Testis (tissue), 3 donors: ENCODE measurements around the gene ZNRF3. TPM values are rescaled to one million over a fixed set of nuclear protein-coding genes. Genes with fewer than 3 reads are reported as not detected.

Experiments
- DNase-seq: peaks from one replicate; pipeline ENCODE4 v3.0.0-alpha.2; 2019
- H3K27ac ChIP-seq, 2 donors: fragments of 200-600 bp; sonication (generic); one replicate each; pipeline ENCODE4 v1.5.1; 2019
- H3K27me3 ChIP-seq: fragments of 200-600 bp; sonication (generic); one replicate; pipeline ENCODE4 v1.5.1; 2019
- H3K36me3 ChIP-seq: fragments of 200-600 bp; sonication (generic); one replicate; pipeline ENCODE4 v1.5.1; 2017; ENCODE audit warnings: low read depth; ENCODE audit errors: missing control alignments
- H3K4me1 ChIP-seq: fragments of 200-600 bp; sonication (generic); one replicate; pipeline ENCODE4 v1.5.1; 2019
- H3K4me3 ChIP-seq, 2 donors: fragments of 200-600 bp; sonication (generic); one replicate each; pipeline ENCODE4 v1.5.1; 2017 to 2019
- H3K9me3 ChIP-seq: fragments of 200-600 bp; sonication (generic); one replicate; pipeline ENCODE4 v1.5.1; 2017
- POLR2A ChIP-seq: fragments of 450-650 bp; IDR thresholded peaks from one replicate; pipeline ENCODE4 v1.6.1; 2017; ENCODE audit warnings: antibody characterized with exemption, mild to moderate bottlenecking, moderate library complexity
- WGBS, 2 donors: methylation state at CpG; one replicate each; pipeline ENCODE4 v1.1.5; 2018; 5-methylcytosine and 5-hydroxymethylcytosine counted together
- intact Hi-C: fragments of 100-400 bp; cut with DNase I; formaldehyde crosslinking; loops from one replicate; pipeline ENCODE4 v1.15.1; 2023; ENCODE audit warnings: low total_unique reads
- polyA plus RNA-seq: library from polyadenylated mRNA; stranded (reverse); fragments of 350-450 nt; fragmentation: Illumina TruSeq; extraction: RNeasy Lipid Tissue Mini Kit (QIAGEN cat#74804); gene quantifications from one replicate; pipeline ENCODE4 v1.2.3, GENCODE V29; 2014; ENCODE audit warnings: low read depth, low replicate concordance; ENCODE audit not compliant: insufficient read depth
- total RNA-seq, 2 donors: library from RNA; depleted of rRNA; stranded (reverse); fragments of >200 nt; gene quantifications; one replicate each; pipeline ENCODE4 v1.2.3, GENCODE V29; 2016
- TF ChIP-seq, protein P1 (sequence below), 3 experiments: fragments of 450-650 bp in 2 of 3; fragments of 200-600 bp in 1 of 3; sonication (generic) in 1 of 3; IDR thresholded peaks; one replicate each; pipeline ENCODE4 v1.5.1; 2016 to 2019; ENCODE audit warnings: antibody characterized with exemption in 3 of 3, mild to moderate bottlenecking in 2 of 3, moderate library complexity in 1 of 3

ZNRF3 gene
- total and polyA plus RNA-seq, 3 donors from 2014 or later: 13.9 to 44.5 (median 32.2) TPM

DNA sequence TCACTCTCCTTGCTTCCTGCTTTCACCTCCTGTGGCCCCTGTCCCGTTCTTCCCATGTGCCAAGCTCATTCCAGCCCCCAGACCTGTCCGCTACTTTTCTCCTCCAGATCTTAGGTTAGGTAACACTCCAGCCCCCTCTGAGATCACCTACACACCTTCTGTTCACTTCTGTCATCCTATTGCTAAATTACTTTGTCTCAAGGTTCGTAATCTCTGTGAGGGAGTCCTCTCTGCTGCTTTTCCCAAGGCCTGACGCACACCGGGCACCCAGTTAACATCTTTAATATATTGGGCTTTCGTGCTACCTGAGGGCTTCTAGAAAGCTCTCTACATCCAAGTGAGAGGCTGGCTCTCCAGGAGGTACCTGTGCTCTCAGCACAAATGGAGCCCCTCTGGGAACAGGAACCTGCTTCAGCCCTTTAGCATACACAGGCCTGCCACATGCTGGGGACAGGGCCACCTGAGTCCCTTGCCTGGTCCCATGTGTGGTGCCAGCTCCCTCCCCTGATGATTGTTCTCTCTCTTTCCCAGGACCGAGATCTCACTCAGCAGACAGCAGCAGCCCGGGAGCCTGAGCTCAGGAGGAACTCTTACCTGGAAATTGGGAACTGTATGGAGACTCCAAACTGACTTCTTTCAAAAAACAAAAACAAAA is 169.8 kb downstream of the ZNRF3 start:
- intact Hi-C loops: no loop called here
- 93 to 96% methylated on average over 8 of the region's 8 CpGs for WGBS, 2 donors

DNA sequence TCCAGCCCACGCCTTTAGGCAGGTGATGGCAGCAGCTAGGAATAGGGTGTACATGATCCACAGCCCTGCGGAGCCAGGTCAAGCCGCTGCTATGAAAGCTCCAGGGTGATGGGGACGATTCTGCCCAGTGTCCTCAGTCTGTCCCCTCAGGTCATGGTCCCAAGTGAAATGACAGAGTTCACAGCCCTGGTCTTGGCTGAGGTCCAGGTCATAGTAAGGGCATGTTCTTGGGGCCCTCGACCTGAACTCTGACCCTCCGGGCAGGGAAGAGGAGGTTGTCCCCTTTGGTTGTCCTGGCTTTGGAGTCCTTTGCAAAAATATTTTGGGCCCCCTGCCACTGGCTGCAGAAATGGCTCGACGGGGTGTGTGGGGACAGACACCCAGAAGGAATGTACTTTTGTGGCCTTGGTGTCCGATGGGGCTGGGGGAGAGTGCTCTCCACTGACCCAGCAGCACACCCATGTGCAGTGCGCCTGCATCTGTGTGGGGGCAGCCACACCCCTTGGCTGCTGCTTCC is 170.9 kb downstream of the ZNRF3 start:
- H3K27ac ChIP-seq: no peak overlapping the region
- H3K9me3 ChIP-seq: no peaks in the 10 kb centered on the region
- no peaks in the 10 kb centered on the region for H3K36me3 ChIP-seq
- DNase-seq: no peak
- H3K27me3 ChIP-seq: no peaks in the 10 kb centered on the region
- TF ChIP-seq, protein P1, sequence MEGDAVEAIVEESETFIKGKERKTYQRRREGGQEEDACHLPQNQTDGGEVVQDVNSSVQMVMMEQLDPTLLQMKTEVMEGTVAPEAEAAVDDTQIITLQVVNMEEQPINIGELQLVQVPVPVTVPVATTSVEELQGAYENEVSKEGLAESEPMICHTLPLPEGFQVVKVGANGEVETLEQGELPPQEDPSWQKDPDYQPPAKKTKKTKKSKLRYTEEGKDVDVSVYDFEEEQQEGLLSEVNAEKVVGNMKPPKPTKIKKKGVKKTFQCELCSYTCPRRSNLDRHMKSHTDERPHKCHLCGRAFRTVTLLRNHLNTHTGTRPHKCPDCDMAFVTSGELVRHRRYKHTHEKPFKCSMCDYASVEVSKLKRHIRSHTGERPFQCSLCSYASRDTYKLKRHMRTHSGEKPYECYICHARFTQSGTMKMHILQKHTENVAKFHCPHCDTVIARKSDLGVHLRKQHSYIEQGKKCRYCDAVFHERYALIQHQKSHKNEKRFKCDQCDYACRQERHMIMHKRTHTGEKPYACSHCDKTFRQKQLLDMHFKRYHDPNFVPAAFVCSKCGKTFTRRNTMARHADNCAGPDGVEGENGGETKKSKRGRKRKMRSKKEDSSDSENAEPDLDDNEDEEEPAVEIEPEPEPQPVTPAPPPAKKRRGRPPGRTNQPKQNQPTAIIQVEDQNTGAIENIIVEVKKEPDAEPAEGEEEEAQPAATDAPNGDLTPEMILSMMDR (IDR thresholded peaks at IDR 0.05): no peak
- TF ChIP-seq POLR2A: no peak
- no peak overlapping the region for H3K4me3 ChIP-seq
- WGBS, 2 donors: 83% methylated on average over 9 to 10 of the region's 10 CpGs
- H3K4me1 ChIP-seq: no peaks in the 10 kb centered on the region
- intact Hi-C loops: no loop called here

More for the DNA sequence above, 169.8 kb downstream of the ZNRF3 start:
- H3K27me3 ChIP-seq: no peaks in the 10 kb centered on the region
- DNase-seq: no peak
- H3K9me3 ChIP-seq: no peaks in the 10 kb centered on the region
- no peaks in the 10 kb centered on the region for H3K36me3 ChIP-seq
- H3K4me1 ChIP-seq: no peaks in the 10 kb centered on the region
- TF ChIP-seq, protein P1 (IDR thresholded peaks at IDR 0.05): no peak
- no peak for TF ChIP-seq POLR2A
- H3K27ac ChIP-seq: no peak overlapping the region
- no peak overlapping the region for H3K4me3 ChIP-seq

- H3K9me3 ChIP-seq: no peaks in the 10 kb centered on the region
- no peak for TF ChIP-seq POLR2A
- TF ChIP-seq, protein P1 (IDR thresholded peaks at IDR 0.05): no peak
- WGBS, 2 donors: 67 to 82% methylated on average over 14 of the region's 14 CpGs
- no peaks in the 10 kb centered on the region for H3K27me3 ChIP-seq
- no peak for DNase-seq
- H3K36me3 ChIP-seq: no peaks in the 10 kb centered on the region
- H3K4me1 ChIP-seq: no peaks in the 10 kb centered on the region
- H3K4me3 ChIP-seq: no peak overlapping the region
- H3K27ac ChIP-seq: no peak overlapping the region
- intact Hi-C loops: no loop called here
Measured at GRCh38 chr22:29055192-29055830, 171.9 kb downstream of the ZNRF3 start.

DNA sequence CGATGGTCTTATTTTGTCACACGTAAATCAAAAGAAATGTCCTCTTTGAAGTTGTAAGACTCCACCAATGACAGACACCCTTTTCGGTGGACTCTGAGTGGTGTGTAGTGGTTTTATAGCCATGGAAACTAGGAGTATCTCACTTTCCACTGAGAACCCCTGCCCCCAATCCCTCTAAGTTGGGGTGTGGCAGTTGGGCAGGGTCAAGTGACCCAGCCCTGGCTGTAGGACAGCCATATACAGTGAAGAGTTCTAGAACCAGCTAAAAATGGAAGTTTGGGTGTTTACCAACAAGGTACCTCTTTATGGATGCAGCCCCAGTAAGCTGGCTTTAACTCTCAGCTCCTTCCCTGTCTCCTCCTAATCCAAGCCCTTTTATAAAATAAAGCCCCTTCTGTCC is 173.1 kb downstream of the ZNRF3 start:
- no peak for TF ChIP-seq POLR2A
- TF ChIP-seq, protein P1 (IDR thresholded peaks at IDR 0.05): no peak
- Histone ChIP-seq H3K4me1 (no peaks in the 10 kb centered on the region), H3K9me3 (no peaks in the 10 kb centered on the region), H3K27me3 (no peaks in the 10 kb centered on the region), H3K4me3 (no peak overlapping the region), H3K27ac (no peak overlapping the region), H3K36me3 (no peaks in the 10 kb centered on the region)
- intact Hi-C loops: no loop called here
- 90 to 92% methylated on average over 3 of the region's 3 CpGs for WGBS, 2 donors
- no peak for DNase-seq
